ENCODE results near the gene ITSN2. TPM values are rescaled to one million over a fixed set of nuclear protein-coding genes. Genes with fewer than 3 reads are reported as not detected.

ITSN2 gene
- total and polyA plus RNA-seq, 8 donors, result 28.7 to 85.6 (median 38.7) TPM

- TF ChIP-seq, protein P1, sequence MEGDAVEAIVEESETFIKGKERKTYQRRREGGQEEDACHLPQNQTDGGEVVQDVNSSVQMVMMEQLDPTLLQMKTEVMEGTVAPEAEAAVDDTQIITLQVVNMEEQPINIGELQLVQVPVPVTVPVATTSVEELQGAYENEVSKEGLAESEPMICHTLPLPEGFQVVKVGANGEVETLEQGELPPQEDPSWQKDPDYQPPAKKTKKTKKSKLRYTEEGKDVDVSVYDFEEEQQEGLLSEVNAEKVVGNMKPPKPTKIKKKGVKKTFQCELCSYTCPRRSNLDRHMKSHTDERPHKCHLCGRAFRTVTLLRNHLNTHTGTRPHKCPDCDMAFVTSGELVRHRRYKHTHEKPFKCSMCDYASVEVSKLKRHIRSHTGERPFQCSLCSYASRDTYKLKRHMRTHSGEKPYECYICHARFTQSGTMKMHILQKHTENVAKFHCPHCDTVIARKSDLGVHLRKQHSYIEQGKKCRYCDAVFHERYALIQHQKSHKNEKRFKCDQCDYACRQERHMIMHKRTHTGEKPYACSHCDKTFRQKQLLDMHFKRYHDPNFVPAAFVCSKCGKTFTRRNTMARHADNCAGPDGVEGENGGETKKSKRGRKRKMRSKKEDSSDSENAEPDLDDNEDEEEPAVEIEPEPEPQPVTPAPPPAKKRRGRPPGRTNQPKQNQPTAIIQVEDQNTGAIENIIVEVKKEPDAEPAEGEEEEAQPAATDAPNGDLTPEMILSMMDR (IDR thresholded peaks at IDR 0.05), result no peak
- no peaks in the 10 kb centered on the region for H3K27me3 ChIP-seq
- intact Hi-C loops (cut with DNase I), result no loop called here
- no peaks in the 10 kb centered on the region for H3K9me3 ChIP-seq
- H3K27ac ChIP-seq, result no peak overlapping the region
- H3K4me3 ChIP-seq, result no peak overlapping the region
- no peaks in the 10 kb centered on the region for H3K4me1 ChIP-seq
- H3K36me3 ChIP-seq, result no peaks in the 10 kb centered on the region
- DNase-seq, result no peak
- ATAC-seq, result no peak
These were observed 197.8 kb downstream of the ITSN2 start for GRCh38 chr2:24162494-24162893.

DNA sequence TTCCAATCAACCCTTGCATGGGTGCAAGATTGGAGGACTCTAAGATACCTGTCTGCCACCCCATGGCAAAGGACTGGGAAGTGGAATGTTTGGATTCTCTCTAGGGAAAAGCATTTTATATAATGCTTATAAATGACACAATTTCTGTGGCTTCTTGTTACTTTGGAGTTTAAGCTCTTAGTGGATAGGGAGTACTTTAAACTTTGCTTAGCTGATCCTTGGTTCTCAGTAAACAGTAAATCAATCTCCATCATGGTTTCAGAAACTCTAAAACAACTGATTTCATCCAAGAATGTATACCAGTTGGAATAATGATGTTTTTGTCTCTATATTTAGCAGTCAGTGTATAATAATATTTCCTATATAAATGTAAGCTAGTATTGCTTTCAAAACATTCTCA, 199.6 kb downstream of the ITSN2 start:
- ATAC-seq, result no peak
- Histone ChIP-seq H3K9me3 (no peaks in the 10 kb centered on the region), H3K27ac (no peak overlapping the region), H3K27me3 (no peaks in the 10 kb centered on the region), H3K4me3 (no peak overlapping the region), H3K4me1 (no peaks in the 10 kb centered on the region), H3K36me3 (peaks cover 0 to 2% of the 10 kb centered on the region in 2 donors)
- TF ChIP-seq, protein P1 (IDR thresholded peaks at IDR 0.05), result no peak
- DNase-seq, result no peak
- intact Hi-C loops (cut with DNase I), result no loop called here

GRCh38 chr2:24159708-24160107, 200.6 kb downstream of the ITSN2 start:
- ATAC-seq (no peak), DNase-seq (no peak)
- no peaks in the 10 kb centered on the region for H3K9me3 ChIP-seq
- intact Hi-C loops (cut with DNase I), result no loop called here
- H3K4me1 ChIP-seq, result no peaks in the 10 kb centered on the region
- peaks cover 0 to 5% of the 10 kb centered on the region in 2 donors for H3K36me3 ChIP-seq
- H3K4me3 ChIP-seq, result no peak overlapping the region
- no peaks in the 10 kb centered on the region for H3K27me3 ChIP-seq
- H3K27ac ChIP-seq, result no peak overlapping the region
- TF ChIP-seq, protein P1 (IDR thresholded peaks at IDR 0.05), result no peak

- H3K9me3 ChIP-seq, result no peaks in the 10 kb centered on the region
- TF ChIP-seq, protein P1 (IDR thresholded peaks at IDR 0.05), result no peak
These were observed 202.2 kb downstream of the ITSN2 start for GRCh38 chr2:24158131-24158530.

GRCh38 chr2:24153478-24153877, 206.9 kb downstream of the ITSN2 start:
- no peak overlapping the region for H3K27ac ChIP-seq
- H3K4me1 ChIP-seq, result no peaks in the 10 kb centered on the region
- H3K36me3 ChIP-seq, result peaks cover 0 to 23% of the 10 kb centered on the region in 2 donors
- no peak for DNase-seq
- no peaks in the 10 kb centered on the region for H3K27me3 ChIP-seq
- TF ChIP-seq, protein P1 (IDR thresholded peaks at IDR 0.05), result no peak
- intact Hi-C loops (cut with DNase I), result no loop called here
- H3K4me3 ChIP-seq, result no peak overlapping the region
- H3K9me3 ChIP-seq, result no peaks in the 10 kb centered on the region
- no peak for ATAC-seq

More at GRCh38 chr2:24158131-24158530, 202.2 kb downstream of the ITSN2 start:
- H3K4me1 ChIP-seq, result no peaks in the 10 kb centered on the region
- no peak for ATAC-seq
- peaks cover 0 to 6% of the 10 kb centered on the region in 2 donors for H3K36me3 ChIP-seq
- no peak overlapping the region for H3K4me3 ChIP-seq
- H3K27ac ChIP-seq, result no peak overlapping the region
- no peaks in the 10 kb centered on the region for H3K27me3 ChIP-seq
- no peak for DNase-seq
- intact Hi-C loops (cut with DNase I), result no loop called here

Other genes starting within 250 kb of the ITSN2 start
- gene PFN4, start 237.2 kb downstream of the ITSN2 start, total RNA-seq, result 1 to 10 TPM in 1 of 2 donors, under 1 TPM in 1; 0.29 to 1.3 TPM
- gene PFN4, start 237.2 kb downstream of the ITSN2 start, polyA plus RNA-seq (ENCODE audit: insufficient read length in 6 of 6), result 1 to 10 TPM; 2.2 to 3.9 (median 2.8) TPM
- 10 to 100 TPM; 18.2 to 20.5 TPM for gene FAM228B, start 237.1 kb downstream of the ITSN2 start, total RNA-seq
- 10 to 100 TPM; 21.9 to 30.6 (median 26.8) TPM for gene FAM228B, start 237.1 kb downstream of the ITSN2 start, polyA plus RNA-seq (ENCODE audit: insufficient read length in 6 of 6)
- 1 to 10 TPM in 1 of 2 donors, under 1 TPM in 1; 0.41 to 3.4 TPM for gene FAM228A, start 185.5 kb downstream of the ITSN2 start, total RNA-seq
- gene FAM228A, start 185.5 kb downstream of the ITSN2 start, polyA plus RNA-seq (ENCODE audit: insufficient read length in 6 of 6), result 1 to 10 TPM in 5 of 6 donors, under 1 TPM in 1; 0.70 to 2.9 (median 1.4) TPM
- 10 to 100 TPM; 32.6 to 38.2 TPM for gene NCOA1, start 130.7 kb upstream of the ITSN2 start, total RNA-seq
- gene NCOA1, start 130.7 kb upstream of the ITSN2 start, polyA plus RNA-seq (ENCODE audit: insufficient read length in 6 of 6), result 10 to 100 TPM; 59.3 to 65.3 (median 60.1) TPM